Measurements from ENCODE around the gene KLF12.

KLF12 gene

GRCh38 chr13:74134221-74134776 is at the start of gene KLF12:
Gene KLF12 (minus strand): TSS chr13:74134404.
- H3K4me3 ChIP-seq (ENCODE audit: low read length): peak within 1 kb of the TSS; percentile 65
- DNase-seq (ENCODE audit: low read depth): peak; percentile 90
- TF ChIP-seq CTCF (IDR thresholded peaks at IDR 0.05; ENCODE audit: insufficient read depth, low read depth, low read length, missing control alignments): no peak

- no peak for DNase-seq (ENCODE audit: low read depth)
- TF ChIP-seq CTCF (IDR thresholded peaks at IDR 0.05; ENCODE audit: insufficient read depth, low read depth, low read length, missing control alignments): no peak
- H3K4me3 ChIP-seq (ENCODE audit: low read length): no peak overlapping the region
These were observed 48.3 kb upstream of the KLF12 start for GRCh38 chr13:74182491-74182890.

- peak; percentile 4 for DNase-seq (ENCODE audit: low read depth)
These were observed 40.6 kb upstream of the KLF12 start for GRCh38 chr13:74174810-74175209.

GRCh38 chr13:74173822-74174221 is 39.6 kb upstream of the KLF12 start:
- no peak for TF ChIP-seq CTCF (IDR thresholded peaks at IDR 0.05; ENCODE audit: insufficient read depth, low read depth, low read length, missing control alignments)

More at GRCh38 chr13:74174810-74175209, 40.6 kb upstream of the KLF12 start:
- no peak overlapping the region for H3K4me3 ChIP-seq (ENCODE audit: low read length)
- no peak for TF ChIP-seq CTCF (IDR thresholded peaks at IDR 0.05; ENCODE audit: insufficient read depth, low read depth, low read length, missing control alignments)

GRCh38 chr13:74171641-74172040 is 37.4 kb upstream of the KLF12 start:
- no peak for TF ChIP-seq CTCF (IDR thresholded peaks at IDR 0.05; ENCODE audit: insufficient read depth, low read depth, low read length, missing control alignments)
- no peak overlapping the region for H3K4me3 ChIP-seq (ENCODE audit: low read length)
- no peak for DNase-seq (ENCODE audit: low read depth)

More at GRCh38 chr13:74173822-74174221, 39.6 kb upstream of the KLF12 start:
- no peak overlapping the region for H3K4me3 ChIP-seq (ENCODE audit: low read length)
- no peak for DNase-seq (ENCODE audit: low read depth)

- no peak overlapping the region for H3K4me3 ChIP-seq (ENCODE audit: low read length)
- no peak for TF ChIP-seq CTCF (IDR thresholded peaks at IDR 0.05; ENCODE audit: insufficient read depth, low read depth, low read length, missing control alignments)
These were observed 35.5 kb upstream of the KLF12 start for GRCh38 chr13:74169676-74170075.

GRCh38 chr13:74168263-74168675 is 34.1 kb upstream of the KLF12 start:
- no peak for DNase-seq (ENCODE audit: low read depth)
- no peak overlapping the region for H3K4me3 ChIP-seq (ENCODE audit: low read length)
- TF ChIP-seq CTCF (IDR thresholded peaks at IDR 0.05; ENCODE audit: insufficient read depth, low read depth, low read length, missing control alignments): no peak

More at GRCh38 chr13:74169676-74170075, 35.5 kb upstream of the KLF12 start:
- no peak for DNase-seq (ENCODE audit: low read depth)

Data from epithelial cell of esophagus (primary cell).